CD14-positive monocyte (primary cell): ENCODE results near the gene MACROH2A1. TPM values are rescaled to one million over a fixed set of nuclear protein-coding genes. Genes with fewer than 3 reads are reported as not detected.

ENCODE experiments used
- DNase-seq, 3 donors: peaks; one replicate each; pipeline ENCODE4 v3.0.0-alpha.2; 2011 to 2022
- H2AFZ ChIP-seq: 2 replicates; pipeline ENCODE4 v1.6.0; 2012; ENCODE audit warnings: mild to moderate bottlenecking, low read depth, low read length, inconsistent platforms; ENCODE audit not compliant: insufficient read depth, poor library complexity, severe bottlenecking
- H3K27ac ChIP-seq, 2 donors: 1 replicate in 1 of 2; 2 replicates in 1 of 2; pipeline ENCODE4 v1.5.1; 2012 to 2013; ENCODE audit warnings: low read length in 2 of 2, control low read depth in 1 of 2, inconsistent platforms in 1 of 2, low read depth in 1 of 2, mild to moderate bottlenecking in 1 of 2
- H3K27me3 ChIP-seq, 2 donors: one replicate each; pipeline versions ENCODE4 v1.6.0 to v1.6.1; 2011 to 2013; ENCODE audit warnings: low read length in 2 of 2; ENCODE audit not compliant: control insufficient read depth in 2 of 2, insufficient read depth in 2 of 2
- H3K36me3 ChIP-seq, 2 donors: replicated peaks in 1 of 2; 1 replicate in 1 of 2; 2 replicates in 1 of 2; pipeline versions ENCODE4 v1.5.1 to v1.6.1; 2012 to 2013; ENCODE audit warnings: low read length in 2 of 2, control low read depth in 1 of 2, inconsistent platforms in 1 of 2, mild to moderate bottlenecking in 1 of 2; ENCODE audit not compliant: insufficient read depth in 2 of 2, control insufficient read depth in 1 of 2
- H3K4me1 ChIP-seq, 2 donors: 1 replicate in 1 of 2; 2 replicates in 1 of 2; pipeline versions ENCODE4 v1.5.1 to v1.6.1; 2012 to 2013; ENCODE audit warnings: low read length in 2 of 2, control low read depth in 1 of 2, inconsistent platforms in 1 of 2, mild to moderate bottlenecking in 1 of 2, moderate library complexity in 1 of 2; ENCODE audit not compliant: insufficient read depth in 2 of 2, control insufficient read depth in 1 of 2
- H3K4me2 ChIP-seq: replicated peaks from 2 replicates; pipeline ENCODE3; 2012; ENCODE audit warnings: low read length, moderate library complexity, mild to moderate bottlenecking; ENCODE audit not compliant: poor library complexity, severe bottlenecking; ENCODE audit errors: extremely low read depth
- H3K4me3 ChIP-seq, 3 experiments: fragments of 200-600 bp in 1 of 3; sonication (generic) in 1 of 3; replicated peaks in 1 of 3; 1 replicate in 2 of 3; 2 replicates in 1 of 3; pipeline ENCODE4 v1.5.1; 2011 to 2013; ENCODE audit warnings: low read length in 3 of 3, mild to moderate bottlenecking in 3 of 3, control low read depth in 2 of 3, low read depth in 2 of 3, inconsistent platforms in 1 of 3, moderate library complexity in 1 of 3
- H3K79me2 ChIP-seq: 2 replicates; pipeline ENCODE4 v1.6.0; 2012; ENCODE audit warnings: mild to moderate bottlenecking, control low read depth, inconsistent platforms, low read length, moderate library complexity; ENCODE audit not compliant: insufficient read depth
- H3K9ac ChIP-seq: 2 replicates; pipeline ENCODE4 v1.6.0; 2017; ENCODE audit warnings: low read length, mild to moderate bottlenecking; ENCODE audit not compliant: insufficient read depth, poor library complexity, severe bottlenecking
- H3K9me3 ChIP-seq, 2 donors: replicated peaks in 1 of 2; 1 replicate in 1 of 2; 2 replicates in 1 of 2; pipeline versions ENCODE4 v1.5.1 to v1.6.1; 2012 to 2013; ENCODE audit warnings: low read length in 2 of 2, control low read depth in 1 of 2; ENCODE audit not compliant: control insufficient read depth in 1 of 2, insufficient read depth in 1 of 2
- H4K20me1 ChIP-seq: 2 replicates; pipeline ENCODE4 v1.6.0; 2012; ENCODE audit warnings: mild to moderate bottlenecking, low read length, control low read depth, moderate library complexity; ENCODE audit not compliant: insufficient read depth
- H3K27ac Mint-ChIP-seq, 7 donors: one replicate each; pipeline ENCODE4 v1.8.0; 2020; ENCODE audit warnings: mild to moderate bottlenecking in 7 of 7, mixed read lengths in 7 of 7, moderate library complexity in 6 of 7, inconsistent platforms in 2 of 7
- H3K27me3 Mint-ChIP-seq, 3 donors: one replicate each; pipeline ENCODE4 v1.8.0; 2021 to 2022; ENCODE audit warnings: low read depth in 3 of 3, mild to moderate bottlenecking in 3 of 3, mixed read lengths in 3 of 3, moderate library complexity in 3 of 3, inconsistent platforms in 1 of 3
- H3K36me3 Mint-ChIP-seq, 2 donors: one replicate each; pipeline ENCODE4 v1.8.0; 2020; ENCODE audit warnings: mixed read lengths in 2 of 2, inconsistent platforms in 1 of 2, mild to moderate bottlenecking in 1 of 2
- H3K4me1 Mint-ChIP-seq: one replicate; pipeline ENCODE4 v1.8.0; 2020; ENCODE audit warnings: mild to moderate bottlenecking, mixed read lengths
- H3K4me3 Mint-ChIP-seq, 2 donors: one replicate each; pipeline ENCODE4 v1.8.0; 2020; ENCODE audit warnings: mild to moderate bottlenecking in 2 of 2, mixed read lengths in 2 of 2, moderate library complexity in 1 of 2
- H3K9me3 Mint-ChIP-seq, 7 donors: one replicate each; pipeline ENCODE4 v1.8.0; 2020 to 2022; ENCODE audit warnings: mixed read lengths in 7 of 7, mild to moderate bottlenecking in 6 of 7, moderate library complexity in 6 of 7, inconsistent platforms in 2 of 7
- WGBS: methylation state at CpG from one replicate; pipeline ENCODE4 v1.1.5; 2013; ENCODE audit warnings: missing lambda C conversion rate; ENCODE audit not compliant: insufficient coverage; 5-methylcytosine and 5-hydroxymethylcytosine counted together
- intact Hi-C, 2 donors: fragments of 100-400 bp; cut with micrococcal nuclease; formaldehyde crosslinking; loops; one replicate each; pipeline versions ENCODE4 v1.15.0 to v1.15.1; 2023
- polyA plus RNA-seq, 3 donors: library from polyadenylated mRNA; depleted of rRNA in 1 of 3; unstranded in 2 of 3; stranded (reverse) in 1 of 3; fragments of 300-500 nt in 2 of 3; fragments of >200 nt in 1 of 3; fragmentation: Illumina TruSeq in 2 of 3; gene quantifications; 1 replicate in 2 of 3; 2 replicates in 1 of 3; pipeline ENCODE4 v1.2.3, GENCODE V29; 2012 to 2021
- TF ChIP-seq, protein P1 (sequence below): fragments of 200-600 bp; IDR thresholded peaks from one replicate; pipeline ENCODE4 v1.8.0; 2022; ENCODE audit warnings: antibody characterized with exemption, mild to moderate bottlenecking

The MACROH2A1 gene
- polyA plus RNA-seq, 3 donors: 352 to 443 (median 440) TPM

DNA sequence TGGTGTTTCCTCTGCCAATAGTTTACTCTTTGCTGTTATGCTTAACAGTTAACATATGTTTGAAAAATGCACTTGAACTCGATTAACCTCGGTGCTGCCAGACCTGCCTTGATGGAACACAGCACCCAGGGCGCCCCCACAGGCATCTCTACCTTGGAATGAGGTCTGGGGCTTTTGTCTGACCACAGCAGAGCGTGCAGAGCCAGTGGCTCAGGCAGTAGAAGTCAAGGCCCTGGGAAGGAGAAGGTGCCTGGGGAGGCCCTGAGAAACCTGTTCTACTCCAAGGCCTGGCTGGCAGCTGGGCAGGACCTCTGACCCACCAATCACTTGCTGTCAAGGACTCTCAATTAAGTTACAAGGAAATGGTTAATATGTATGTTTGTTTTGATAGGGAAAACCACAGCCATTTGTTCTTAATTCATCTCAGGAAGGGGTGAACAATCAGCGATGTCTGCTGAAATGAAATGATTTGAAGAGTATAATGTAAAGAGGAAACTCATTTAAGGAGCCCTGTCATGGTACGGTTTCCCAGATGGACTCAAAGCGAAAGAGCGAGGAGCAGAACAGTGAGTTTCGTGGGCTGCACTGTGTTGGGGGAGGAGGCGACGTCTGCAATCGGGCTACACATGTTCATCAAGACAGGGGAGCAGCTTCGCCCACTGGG is 21.9 kb downstream of the MACROH2A1 start:
- peak overlapping the region; percentile 37 to 73 for H3K4me3 Mint-ChIP-seq
- DNase-seq: peak in 2 of 3 donors; percentile 28 to 38

DNA sequence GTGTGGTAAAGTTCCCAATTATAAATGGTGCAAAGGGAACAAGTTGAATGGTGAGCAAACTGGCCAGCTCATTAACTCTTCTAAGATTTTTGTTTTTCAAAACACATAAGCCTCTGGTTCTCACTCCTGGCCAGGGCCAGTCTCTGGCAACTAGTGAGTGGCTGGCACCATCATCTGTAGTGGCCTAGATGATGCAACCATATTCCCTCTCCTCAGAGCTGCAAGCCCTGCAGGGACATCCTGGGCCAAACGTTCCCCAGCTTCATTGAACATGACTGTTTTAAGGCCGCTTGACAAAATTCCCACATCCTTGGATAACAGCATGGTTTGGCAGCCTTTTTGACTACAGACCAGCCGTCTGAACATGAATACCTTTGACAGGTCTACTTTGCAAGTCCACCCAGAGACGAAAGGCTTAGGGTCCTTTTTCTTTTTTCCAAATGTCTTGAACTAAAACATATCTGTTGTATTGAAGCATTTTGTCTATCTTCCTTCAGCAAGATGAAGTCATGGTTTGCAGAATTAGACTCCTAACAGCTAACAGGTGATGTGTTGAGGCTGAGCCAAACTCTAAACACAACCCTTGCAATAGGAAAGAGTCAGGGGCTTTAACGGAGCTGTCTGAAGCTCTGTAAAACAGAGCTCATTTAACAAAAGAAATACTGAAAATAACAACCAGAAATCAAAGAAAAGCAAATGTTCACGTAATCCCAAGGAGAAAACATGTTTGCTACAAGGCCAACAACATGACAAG is 23.8 kb downstream of the MACROH2A1 start:
- Histone ChIP-seq H3K9ac (no peak overlapping the region), H3K9me3 (no peaks in the 10 kb centered on the region), H3K36me3 (peaks cover 84 to 100% of the 10 kb centered on the region in 2 donors), H3K27me3 (no peaks in the 10 kb centered on the region), H3K4me1 (peaks cover 43 to 75% of the 10 kb centered on the region in 2 donors), H3K27ac (peak overlapping the region in 1 of 2 donors; percentile 71), H3K4me2 (no peak overlapping the region), H3K79me2 (peaks cover 100% of the 10 kb centered on the region), H4K20me1 (peaks cover 100% of the 10 kb centered on the region), H2AFZ (no peak overlapping the region), H3K4me3 (no peak overlapping the region)
- Mint-ChIP-seq H3K4me3 (no peak overlapping the region), H3K9me3 (no peaks in the 10 kb centered on the region), H3K27ac (peak overlapping the region in 4 of 7 donors; percentile 32 to 83 (median 68)), H3K4me1 (peaks cover 81% of the 10 kb centered on the region), H3K36me3 (peaks cover 79 to 96% of the 10 kb centered on the region in 2 donors), H3K27me3 (no peaks in the 10 kb centered on the region)
- no peak for DNase-seq
- intact Hi-C loops: loop anchor here in 1 of 2 donors (10.0 kb wide), 1 partner anchor 50 kb away; no protein-coding TSS in a partner anchor
- WGBS: 55% methylated on average over 5 of the region's 6 CpGs
- TF ChIP-seq, protein P1, sequence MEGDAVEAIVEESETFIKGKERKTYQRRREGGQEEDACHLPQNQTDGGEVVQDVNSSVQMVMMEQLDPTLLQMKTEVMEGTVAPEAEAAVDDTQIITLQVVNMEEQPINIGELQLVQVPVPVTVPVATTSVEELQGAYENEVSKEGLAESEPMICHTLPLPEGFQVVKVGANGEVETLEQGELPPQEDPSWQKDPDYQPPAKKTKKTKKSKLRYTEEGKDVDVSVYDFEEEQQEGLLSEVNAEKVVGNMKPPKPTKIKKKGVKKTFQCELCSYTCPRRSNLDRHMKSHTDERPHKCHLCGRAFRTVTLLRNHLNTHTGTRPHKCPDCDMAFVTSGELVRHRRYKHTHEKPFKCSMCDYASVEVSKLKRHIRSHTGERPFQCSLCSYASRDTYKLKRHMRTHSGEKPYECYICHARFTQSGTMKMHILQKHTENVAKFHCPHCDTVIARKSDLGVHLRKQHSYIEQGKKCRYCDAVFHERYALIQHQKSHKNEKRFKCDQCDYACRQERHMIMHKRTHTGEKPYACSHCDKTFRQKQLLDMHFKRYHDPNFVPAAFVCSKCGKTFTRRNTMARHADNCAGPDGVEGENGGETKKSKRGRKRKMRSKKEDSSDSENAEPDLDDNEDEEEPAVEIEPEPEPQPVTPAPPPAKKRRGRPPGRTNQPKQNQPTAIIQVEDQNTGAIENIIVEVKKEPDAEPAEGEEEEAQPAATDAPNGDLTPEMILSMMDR: no peak

More for the DNA sequence above, 21.9 kb downstream of the MACROH2A1 start:
- Mint-ChIP-seq H3K27me3 (no peaks in the 10 kb centered on the region), H3K36me3 (peaks cover 79 to 99% of the 10 kb centered on the region in 2 donors), H3K9me3 (no peaks in the 10 kb centered on the region), H3K4me1 (peaks cover 84% of the 10 kb centered on the region), H3K27ac (peak overlapping the region; percentile 80 to 95 (median 91))
- Histone ChIP-seq H3K36me3 (peaks cover 93 to 100% of the 10 kb centered on the region in 2 donors), H3K27me3 (no peaks in the 10 kb centered on the region), H3K9ac (no peak overlapping the region), H4K20me1 (peaks cover 100% of the 10 kb centered on the region), H3K4me1 (peaks cover 45 to 80% of the 10 kb centered on the region in 2 donors), H3K27ac (peak overlapping the region; percentile 62 to 63), H3K79me2 (peaks cover 100% of the 10 kb centered on the region), H3K4me2 (peak overlapping the region; percentile 30), H3K4me3 (no peak overlapping the region), H3K9me3 (no peaks in the 10 kb centered on the region), H2AFZ (no peak overlapping the region)
- intact Hi-C loops: loop anchor here in 1 of 2 donors (10.0 kb wide), 1 partner anchor 48 kb away; no protein-coding TSS in a partner anchor
- WGBS: 13% methylated on average over 8 of the region's 13 CpGs
- TF ChIP-seq, protein P1: no peak
